NCI-H1417 treated with DMSO at 0.1 percent for 48 hours (cell line): ENCODE data around the gene YTHDF1.

Experiments
- DNase-seq: peaks from one replicate; lab custom pipeline; 2025; lab: John Stamatoyannopoulos, UW

The YTHDF1 gene

DNA sequence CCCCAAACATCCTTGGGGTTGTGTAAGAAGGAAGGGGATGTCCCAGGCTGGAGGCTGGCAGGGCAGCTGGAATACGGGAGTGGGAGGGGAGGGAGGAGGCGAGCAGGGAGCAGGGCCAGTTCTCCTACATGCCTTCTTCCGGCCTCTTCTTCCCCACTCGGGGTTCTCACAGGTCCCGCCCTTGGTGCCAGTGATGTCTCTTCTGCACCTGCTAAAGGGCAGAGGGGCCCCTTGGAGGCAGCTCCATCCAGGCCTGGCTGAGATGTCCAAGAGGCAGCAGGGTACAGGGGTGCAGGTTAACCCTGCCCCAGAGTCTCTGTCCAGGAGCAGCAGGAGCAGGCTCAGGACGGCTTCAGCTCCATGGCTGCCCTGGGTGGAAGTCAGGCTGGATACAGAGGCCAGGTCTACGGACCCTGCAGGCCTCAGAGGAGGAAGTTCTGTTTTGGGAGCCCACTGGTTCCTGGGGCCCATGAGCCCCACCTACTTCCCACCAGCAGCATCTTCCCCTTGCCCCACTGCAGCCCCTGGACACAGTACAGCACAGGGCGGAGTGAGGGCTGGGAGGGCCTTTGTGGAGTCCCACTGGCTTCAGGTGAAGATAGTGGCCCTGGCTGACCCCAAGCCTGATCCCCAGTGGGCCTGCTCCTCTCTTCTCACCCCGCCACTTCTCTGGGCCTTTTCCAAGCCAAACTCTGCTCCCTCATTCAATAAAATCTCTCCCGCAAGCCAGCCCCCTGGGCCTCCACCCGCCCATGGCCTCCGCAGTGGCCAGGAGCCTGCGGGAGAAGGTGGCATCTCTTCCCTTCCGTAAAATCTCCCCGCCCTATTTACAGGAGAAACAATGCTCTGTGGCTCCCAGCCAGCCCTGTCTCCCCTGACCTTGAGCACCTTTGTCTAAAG, 60.4 kb downstream of the YTHDF1 start:
- no peak for DNase-seq

DNA sequence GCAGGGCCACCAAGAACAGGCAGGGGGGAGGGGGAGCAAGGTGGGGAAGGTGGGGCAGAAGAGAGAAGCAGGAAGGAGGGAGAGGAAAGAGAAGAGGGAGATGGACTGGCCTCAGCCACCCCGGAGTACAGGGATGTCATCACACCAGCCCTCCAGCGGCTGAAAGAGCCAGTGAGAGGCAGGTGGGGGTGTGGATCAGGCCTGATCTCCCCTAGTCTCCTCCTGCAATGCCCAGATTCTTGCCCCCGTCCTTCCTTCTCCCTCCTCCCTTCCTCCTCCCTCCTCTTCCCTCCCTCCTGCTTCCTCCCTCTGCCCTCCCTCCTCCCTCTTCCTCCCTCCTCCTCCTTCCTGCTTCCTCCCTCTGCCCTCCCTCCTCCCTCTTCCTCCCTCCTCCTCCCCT, 61.5 kb downstream of the YTHDF1 start:
- DNase-seq: no peak

DNA sequence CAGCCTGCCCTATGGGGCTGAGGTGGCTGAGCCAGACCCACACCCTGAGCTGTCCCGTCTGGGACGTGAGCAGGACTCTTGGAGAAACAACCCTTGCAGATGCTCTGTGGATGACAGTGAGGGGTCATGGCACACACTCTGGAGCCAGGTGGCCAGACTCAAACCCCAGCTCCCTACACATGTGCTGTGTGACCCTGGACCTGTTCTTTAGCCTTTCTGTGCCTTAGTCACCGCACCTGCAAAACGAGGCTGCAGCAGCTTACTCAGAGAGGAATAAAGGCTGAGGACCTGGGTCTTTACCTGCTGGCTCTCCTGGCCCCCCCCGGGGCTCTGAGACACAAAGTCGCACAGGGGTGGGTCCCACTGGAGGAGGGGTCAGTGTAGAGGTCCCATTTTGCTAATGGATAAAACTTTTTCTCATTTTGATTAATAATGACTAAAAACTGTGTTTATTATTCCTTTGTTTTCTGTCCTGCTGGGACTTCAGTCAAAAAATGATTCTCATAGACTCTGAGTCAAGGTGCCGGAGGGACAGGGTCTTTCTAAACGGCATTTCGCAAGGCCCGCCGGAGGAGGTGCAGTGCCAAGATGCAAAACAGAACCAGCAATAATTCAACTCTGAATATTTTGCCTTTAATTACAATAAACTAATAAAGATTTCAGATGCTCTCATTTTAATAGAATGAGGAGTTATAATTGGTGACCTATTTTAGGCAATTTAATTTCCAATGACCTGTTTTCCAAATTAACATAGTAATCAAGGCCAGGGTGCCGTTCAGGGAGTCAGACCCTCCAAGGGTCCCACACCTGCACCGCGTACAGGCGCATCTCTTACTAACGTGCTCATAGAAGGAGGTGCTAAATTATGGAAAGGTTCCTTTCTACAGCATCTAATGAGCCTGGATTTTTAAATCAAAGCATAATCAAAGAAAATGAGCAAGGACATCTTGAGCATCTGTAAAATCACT, 62.4 kb downstream of the YTHDF1 start:
- no peak for DNase-seq

- no peak for DNase-seq
These were observed 63.3 kb downstream of the YTHDF1 start for GRCh38 chr20:63152322-63153253.

DNA sequence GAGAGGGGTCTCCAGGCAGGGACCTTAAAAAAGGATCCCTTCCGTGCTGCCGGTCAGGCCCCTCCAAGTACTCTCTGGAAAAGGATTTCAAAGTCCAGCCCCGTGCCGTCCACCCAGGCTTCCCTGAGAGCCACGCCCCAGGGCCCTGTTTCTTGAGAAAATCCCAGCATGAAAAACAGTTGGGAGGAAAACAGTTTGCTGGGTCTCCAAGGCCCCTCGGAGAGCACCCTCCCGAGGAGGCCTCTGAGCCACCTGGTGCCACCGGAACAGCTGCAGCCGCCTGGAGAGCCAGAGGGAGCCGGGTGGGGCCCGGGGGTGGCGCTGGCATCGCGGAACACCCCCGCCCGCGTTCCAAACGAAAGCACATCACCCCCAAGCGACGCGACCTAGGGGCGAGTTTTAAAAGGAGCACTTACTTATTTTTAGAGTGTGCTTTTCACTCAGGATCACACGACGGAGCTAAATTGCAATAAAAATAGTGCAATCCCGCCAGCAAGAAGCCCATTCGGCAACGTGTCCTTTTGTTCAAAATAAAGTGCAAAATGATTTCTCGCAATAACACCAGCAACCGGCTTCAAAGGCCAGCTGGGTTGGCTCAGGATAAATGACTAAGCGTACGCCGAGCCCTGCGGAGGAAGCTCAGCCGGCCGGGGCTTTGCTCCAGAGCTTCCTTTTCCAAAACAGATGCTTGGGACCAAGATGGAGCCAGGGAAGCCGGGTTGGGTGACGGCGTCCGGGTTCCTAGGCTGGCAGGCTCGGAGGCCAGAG, 64.2 kb downstream of the YTHDF1 start:
- no peak for DNase-seq

GRCh38 chr20:63150911-63151531, 64.9 kb downstream of the YTHDF1 start:
- DNase-seq: no peak

DNA sequence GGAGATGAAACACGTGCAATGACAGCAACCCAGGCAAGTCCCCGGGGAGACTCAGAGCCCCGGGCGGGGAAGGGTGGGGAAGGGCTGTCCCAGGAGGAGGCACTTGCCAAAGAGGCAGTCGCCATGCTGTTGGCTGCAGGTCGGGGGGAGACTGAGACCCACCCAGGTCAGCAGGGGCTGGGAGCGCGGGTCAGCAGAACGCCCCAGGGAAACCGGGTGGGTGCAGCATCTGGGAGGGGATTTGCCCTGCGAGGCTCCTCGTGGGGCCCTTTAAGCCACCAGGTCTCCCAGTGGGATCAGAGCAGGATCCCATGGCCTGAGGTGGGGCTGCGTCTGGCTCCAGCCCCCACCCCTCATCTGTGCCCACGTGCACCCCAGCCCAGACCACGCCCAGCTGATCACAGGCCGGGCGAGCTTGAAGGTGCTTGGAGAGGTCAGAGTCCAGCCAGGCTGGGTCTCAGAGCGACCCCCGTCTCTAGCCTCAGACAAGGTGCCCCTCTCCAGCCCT, 65.5 kb downstream of the YTHDF1 start:
- DNase-seq: no peak

DNA sequence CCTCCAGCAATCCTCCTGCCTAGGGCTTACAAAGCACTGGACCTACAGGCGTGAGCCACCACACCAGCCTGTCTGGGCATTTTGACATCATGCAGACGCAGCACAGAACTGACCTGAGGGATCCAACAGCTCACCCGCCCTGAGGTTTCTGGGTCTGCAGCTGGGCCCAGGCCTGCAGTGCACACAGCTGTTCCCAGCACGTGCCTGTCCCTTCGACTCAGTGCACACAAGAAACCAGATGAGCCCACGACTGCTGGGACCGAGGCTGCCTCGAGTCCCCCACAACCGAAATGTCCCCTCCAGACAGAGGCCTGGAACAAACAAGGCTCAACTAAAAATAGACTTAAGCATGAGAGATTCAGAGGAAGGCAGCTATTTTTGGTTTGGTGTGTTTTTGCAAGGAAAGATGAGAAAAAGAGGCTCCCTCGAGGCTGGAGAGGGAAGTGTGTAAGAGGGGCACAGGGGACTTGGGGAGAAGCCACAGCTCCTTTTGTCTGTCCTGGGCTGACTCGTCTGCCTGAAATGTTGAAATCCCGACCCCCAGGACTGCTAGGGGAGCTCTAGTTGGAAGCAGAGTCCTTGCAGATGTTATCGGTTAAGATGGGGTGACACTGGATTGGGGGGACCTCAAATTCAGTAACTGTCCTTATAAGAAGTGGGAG, 66.3 kb downstream of the YTHDF1 start:
- DNase-seq: no peak

GRCh38 chr20:63148696-63149095, 67.2 kb downstream of the YTHDF1 start:
- DNase-seq: no peak

- no peak for DNase-seq
These were observed 68.4 kb downstream of the YTHDF1 start for GRCh38 chr20:63147532-63147931.
